GM19463 (cell line): ENCODE data around the gene CDK14.
A peak's percentile ranks its signal among the peaks of the same experiment; 100 is the strongest.

Source experiments
- ATAC-seq: cut with Tn5 transposase; IDR thresholded peaks from one replicate; pipeline ENCODE4 v1.9.1; 2021; ENCODE audit warnings: mild to moderate bottlenecking, moderate library complexity; ENCODE audit not compliant: unreplicated experiment

Gene CDK14

DNA sequence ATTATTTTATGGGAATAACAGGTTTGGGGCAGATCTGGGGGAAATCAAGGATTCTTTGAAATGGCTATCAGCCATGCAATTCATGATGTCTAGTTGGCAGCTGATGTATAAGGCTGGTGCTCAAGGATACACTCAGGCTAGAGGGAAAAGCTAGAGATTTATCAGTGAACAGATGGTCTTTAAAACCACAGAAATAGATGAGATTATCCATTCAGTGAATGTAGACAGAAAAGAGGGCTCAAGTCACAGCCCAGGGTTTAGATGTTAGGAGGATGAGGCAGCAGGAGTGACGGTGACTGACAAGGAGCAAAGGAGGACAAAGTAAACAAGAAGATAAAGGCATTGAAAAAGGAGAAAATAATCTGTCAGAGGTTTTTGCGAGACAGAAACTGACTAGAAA, 238.7 kb downstream of the CDK14 start:
- ATAC-seq = no peak

DNA sequence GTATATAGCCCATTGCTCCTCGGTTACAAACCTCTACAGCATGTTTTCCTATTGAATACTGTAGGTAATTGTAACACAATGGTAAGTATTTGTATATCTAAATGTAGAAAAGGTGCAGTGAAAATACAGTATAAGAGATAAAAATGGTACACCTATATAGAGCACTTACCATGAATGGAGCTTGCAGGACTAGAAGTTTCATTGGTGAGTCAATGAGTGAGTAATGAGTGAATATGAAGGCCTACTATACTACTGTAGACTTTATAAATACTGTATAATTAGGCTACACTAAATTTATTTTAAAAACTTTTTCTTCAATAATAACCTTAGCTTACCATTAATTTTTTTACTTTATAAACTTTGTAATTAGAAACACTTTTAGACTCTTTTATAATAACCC, 239.7 kb downstream of the CDK14 start:
- no peak for ATAC-seq

GRCh38 chr7:90836937-90837336, 240.8 kb downstream of the CDK14 start:
- no peak for ATAC-seq

DNA sequence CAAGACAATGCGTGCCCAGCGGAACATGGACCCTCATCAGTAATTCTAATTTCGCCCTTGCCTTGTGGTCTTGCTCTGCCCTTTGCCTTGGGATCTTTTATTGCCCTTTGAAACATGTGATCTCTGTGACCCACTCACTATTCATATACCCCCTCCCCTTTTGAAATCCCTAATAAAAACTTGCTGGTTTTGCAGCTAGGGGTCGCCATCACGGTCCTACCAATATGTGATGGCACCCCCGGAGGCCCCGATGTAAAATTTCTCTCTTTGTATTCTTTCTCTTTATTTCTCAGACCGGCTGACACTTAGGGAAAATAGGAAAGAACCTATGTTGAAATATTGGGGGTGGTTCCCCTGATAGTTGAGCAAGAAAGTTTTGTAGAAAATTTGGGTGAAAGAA, 242.7 kb downstream of the CDK14 start:
- no peak for ATAC-seq

- ATAC-seq = no peak
These were observed 243.2 kb downstream of the CDK14 start for GRCh38 chr7:90839316-90839715.

DNA sequence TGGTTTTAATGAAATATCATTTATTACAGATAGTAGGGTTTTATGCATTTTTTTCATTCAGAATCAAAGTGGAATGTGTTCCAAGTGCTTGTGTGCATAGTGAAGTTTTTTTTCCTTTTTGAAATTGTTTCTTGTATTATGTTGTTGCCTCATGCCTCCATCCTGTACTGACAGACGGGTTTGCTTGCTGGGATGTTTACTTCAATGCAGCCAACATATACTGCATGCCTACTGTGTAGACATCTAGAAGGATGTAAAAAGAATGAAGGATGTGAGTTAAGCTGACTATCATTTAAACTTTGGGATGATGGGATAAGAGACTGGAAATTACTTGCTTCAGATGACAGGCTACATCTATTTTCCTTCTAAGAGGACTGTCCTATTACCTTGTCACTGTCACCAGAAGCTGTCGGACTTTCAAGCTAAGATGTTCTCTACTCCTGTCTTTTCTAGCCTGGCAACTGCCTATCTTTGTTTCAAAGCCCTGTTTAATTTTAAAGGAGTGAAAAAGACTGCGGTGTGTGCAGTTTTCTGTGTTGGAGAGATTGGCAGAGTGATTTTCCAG, 243.7 kb downstream of the CDK14 start:
- ATAC-seq = no peak

- no peak for ATAC-seq
These were observed 245.8 kb downstream of the CDK14 start for GRCh38 chr7:90841759-90842429.

DNA sequence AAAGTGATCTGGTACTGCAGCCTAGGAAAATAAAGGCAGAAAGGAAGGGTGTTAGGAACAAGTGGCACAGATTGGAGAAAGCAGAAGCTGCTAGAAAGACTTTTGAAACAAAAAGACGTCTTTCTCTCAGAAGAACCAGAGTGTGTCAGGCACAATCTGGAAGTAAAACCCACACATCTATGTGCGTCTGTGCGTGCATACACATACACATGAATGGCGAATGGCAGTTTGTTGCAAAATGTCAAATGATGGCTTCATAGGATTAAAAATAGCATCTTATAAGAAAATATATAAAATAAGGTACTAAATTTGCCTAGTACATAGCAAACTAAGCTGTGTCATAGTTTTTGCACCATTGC, 246.3 kb downstream of the CDK14 start:
- no peak for ATAC-seq

- no peak for ATAC-seq
These were observed 247.4 kb downstream of the CDK14 start for GRCh38 chr7:90843472-90843871.

- no peak for ATAC-seq
These were observed 248.3 kb downstream of the CDK14 start for GRCh38 chr7:90844421-90844820.

GRCh38 chr7:90846192-90846591, 250.1 kb downstream of the CDK14 start:
- ATAC-seq = no peak

- ATAC-seq = no peak
These were observed 253.9 kb downstream of the CDK14 start for GRCh38 chr7:90850066-90850465.

- ATAC-seq = no peak
These were observed 254.3 kb downstream of the CDK14 start for GRCh38 chr7:90850471-90850870.

DNA sequence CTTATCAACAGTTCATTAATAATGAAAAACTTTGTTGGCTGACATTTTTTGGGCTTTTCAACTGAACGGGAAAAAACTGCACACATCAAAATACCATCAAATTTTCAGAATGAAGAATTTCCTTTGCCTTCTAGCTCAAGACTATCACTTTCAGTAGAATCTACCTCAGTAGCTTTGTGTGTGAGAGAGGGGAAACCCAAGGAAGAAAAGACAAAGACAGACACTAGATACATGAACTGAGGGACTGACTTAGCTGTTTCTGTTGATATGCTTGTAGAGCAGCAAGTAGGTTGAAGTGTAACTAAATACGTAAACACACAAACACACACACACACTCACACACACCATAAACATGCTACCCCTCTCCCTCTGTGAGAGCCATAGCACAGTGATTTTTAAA, 257.1 kb downstream of the CDK14 start:
- ATAC-seq = peak; percentile 55

DNA sequence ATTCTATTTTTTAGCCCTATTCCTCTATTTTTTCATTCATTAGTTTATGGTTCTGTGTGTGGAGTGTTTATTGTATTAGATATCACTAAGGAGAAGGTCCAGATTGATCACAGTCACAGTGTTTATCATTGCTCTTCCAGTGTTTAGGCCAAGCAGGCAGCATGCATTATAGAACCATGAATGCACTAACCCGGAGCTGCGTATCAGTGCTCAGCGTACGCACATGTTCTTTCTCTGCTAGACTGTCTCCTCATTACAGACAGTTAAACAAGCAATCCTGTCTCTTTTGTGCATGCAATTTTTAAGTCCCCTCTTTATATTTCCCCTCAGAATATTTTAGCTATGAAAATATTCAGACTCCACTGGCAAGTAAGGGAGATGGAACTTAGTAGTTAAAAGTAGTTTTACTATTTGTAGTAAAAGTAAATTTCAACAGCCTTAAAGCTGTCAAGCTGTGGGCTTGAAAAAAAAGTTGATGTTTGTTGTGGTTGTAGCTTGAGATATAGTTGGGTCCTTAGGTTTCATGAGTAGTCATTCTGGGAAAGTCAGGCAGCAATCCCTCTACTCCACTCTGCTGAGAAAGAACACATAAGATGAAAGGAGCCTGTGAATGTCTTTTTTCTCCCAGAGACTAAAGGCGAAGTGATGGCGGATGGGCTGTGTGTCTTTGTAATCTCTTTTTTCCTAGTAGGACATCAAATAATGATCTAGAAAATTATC, 260.4 kb downstream of the CDK14 start:
- no peak for ATAC-seq

DNA sequence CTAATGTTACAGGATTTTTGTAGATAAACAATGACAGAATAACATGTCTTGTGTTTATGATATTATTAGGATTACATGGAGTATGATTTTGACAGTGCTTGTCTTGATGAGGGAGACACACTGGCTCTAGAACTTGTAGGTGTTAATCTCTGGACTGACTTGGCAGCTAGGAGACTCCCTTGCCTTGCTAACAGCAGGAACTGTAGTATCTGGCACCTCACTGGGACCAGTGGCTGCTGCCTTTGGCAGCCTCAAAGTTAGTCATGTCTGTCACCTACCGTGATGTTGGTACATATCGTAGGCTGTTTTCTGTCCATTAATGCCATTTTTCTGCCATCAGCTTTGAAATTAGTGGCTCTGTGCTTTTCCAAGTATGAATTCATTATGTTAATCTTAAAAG, 261.5 kb downstream of the CDK14 start:
- no peak for ATAC-seq

GRCh38 chr7:90858546-90858945, 262.4 kb downstream of the CDK14 start:
- no peak for ATAC-seq

DNA sequence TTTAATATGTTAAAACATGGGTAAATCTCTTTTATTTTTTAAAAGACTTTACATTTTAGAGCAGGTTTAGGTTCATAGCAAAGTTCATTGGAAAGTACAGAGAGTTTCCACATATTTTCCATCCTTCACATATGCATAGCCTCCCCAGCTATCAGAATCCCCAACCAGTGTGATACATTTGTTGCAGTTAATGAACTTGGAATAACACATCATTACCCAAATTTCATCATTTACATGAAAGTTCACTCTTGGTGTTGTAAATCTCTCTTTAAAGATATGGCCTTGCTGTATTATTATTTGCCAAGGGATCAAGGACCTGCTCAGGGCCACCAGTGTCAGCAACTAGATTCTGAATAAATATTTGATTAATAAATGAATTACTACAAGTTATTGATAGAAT, 263.4 kb downstream of the CDK14 start:
- ATAC-seq = no peak

DNA sequence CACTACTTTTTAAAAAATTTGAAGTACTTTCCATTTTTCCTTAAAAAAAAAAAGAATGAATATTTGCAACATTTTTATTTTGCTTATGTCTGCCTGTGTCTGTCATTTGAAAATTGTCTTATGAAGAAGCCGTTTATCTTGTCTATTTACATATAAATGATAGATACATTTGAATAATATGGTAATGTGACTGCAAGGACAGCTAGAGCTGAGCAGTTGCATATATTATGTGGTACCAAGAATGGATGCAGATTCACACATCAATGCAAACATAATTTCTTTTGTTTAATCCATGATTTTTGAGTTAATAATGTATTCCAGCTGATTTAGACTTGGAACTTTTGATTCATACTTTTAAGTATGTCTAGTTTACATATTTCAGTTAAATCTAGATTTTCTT, 268.0 kb downstream of the CDK14 start:
- ATAC-seq = no peak

- ATAC-seq = no peak
These were observed 273.2 kb downstream of the CDK14 start for GRCh38 chr7:90869335-90869734.

DNA sequence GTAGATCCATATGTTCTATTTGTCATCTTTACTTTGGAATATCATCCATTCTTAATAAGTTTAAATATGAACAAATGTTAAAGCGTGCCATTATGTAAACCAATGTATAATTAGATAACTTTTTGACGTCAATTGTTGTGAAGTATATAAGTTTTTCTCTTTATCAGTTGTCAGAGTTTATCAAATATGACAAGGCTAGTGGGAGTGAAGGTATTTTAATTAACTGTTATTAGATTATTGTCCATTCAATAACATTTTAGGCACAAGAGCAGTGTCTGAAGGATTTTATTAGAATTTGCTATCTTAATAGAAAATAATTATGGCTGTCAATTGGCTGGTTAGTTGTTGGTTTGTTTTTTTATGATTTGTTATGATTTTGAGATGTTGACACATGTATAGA, 280.6 kb downstream of the CDK14 start:
- no peak for ATAC-seq

GRCh38 chr7:90877201-90877600, 281.1 kb downstream of the CDK14 start:
- ATAC-seq = peak; percentile 88
